Pericardium fibroblast (primary cell): Measurements from ENCODE around the gene ARL6IP6. TPM values are rescaled to one million over a fixed set of nuclear protein-coding genes. Genes with fewer than 3 reads are reported as not detected.

Experiments used
- total RNA-seq: library from RNA; depleted of rRNA; stranded (reverse); fragments of >200 nt; gene quantifications from 2 replicates; pipeline ENCODE4 v1.2.3, GENCODE V29; 2015

The ARL6IP6 gene
- 15.6 and 26.1 TPM in 2 replicates for total RNA-seq

GRCh38 chr2:152718076-152718908 lies at the start of gene ARL6IP6:
ARL6IP6 (plus strand) TSS chr2:152718620; CDS start chr2:152718625, 5 bp downstream.

GRCh38 chr2:152717228-152718075 lies 968 bp upstream of the ARL6IP6 start, which contains the start of gene PRPF40A:
PRPF40A (minus strand) TSS chr2:152717461; CDS start chr2:152717439, 22 bp downstream.

Other genes with a start within 250 kb of the ARL6IP6 start
- 47.4 and 60.1 TPM in 2 replicates for gene PRPF40A, start 1.2 kb upstream of the ARL6IP6 start, total RNA-seq